HEK293 (cell line): Measurements from ENCODE around the gene CHEK1.
A peak's percentile ranks its signal among the peaks of the same experiment; 100 is the strongest.
"Not testable (repeated sequence)": the region's sequence is repeated elsewhere in the genome, so short reads cannot be mapped to it uniquely, and the experiment has no call there.

Experiments used
- CTCF ChIA-PET: fragments of 350-600 bp; formaldehyde crosslinking; extraction: SDS; loops from one replicate; lab custom pipeline; 2021; ENCODE audit warnings: antibody characterized with exemption; lab: Yijun Ruan, JAX
- POLR2A ChIA-PET: fragments of 300-600 bp; formaldehyde crosslinking; extraction: SDS; loops from one replicate; lab custom pipeline; 2020; ENCODE audit warnings: antibody characterized with exemption, inconsistent platforms; lab: Yijun Ruan, JAX
- H3K27ac ChIP-seq: fragments of 200-500 bp; sonication (Bioruptor generic); 2 replicates; pipeline ENCODE4 v1.5.1; 2014; ENCODE audit warnings: low read depth, low read length, control low read depth, inconsistent platforms; ENCODE audit errors: extremely low read depth
- H3K36me3 ChIP-seq, 2 experiments: fragments of 200-500 bp in 1 of 2; sonication (Bioruptor generic) in 1 of 2; 1 replicate in 1 of 2; 2 replicates in 1 of 2; pipeline ENCODE4 v1.5.1; 2014 to 2017; ENCODE audit warnings: inconsistent platforms in 2 of 2, low read length in 2 of 2; ENCODE audit not compliant: control insufficient read depth in 2 of 2, insufficient read depth in 1 of 2
- H3K4me1 ChIP-seq: fragments of 200-500 bp; sonication (Bioruptor generic); 2 replicates; pipeline ENCODE4 v1.5.1; 2014; ENCODE audit warnings: mild to moderate bottlenecking, low read length, inconsistent platforms; ENCODE audit not compliant: control insufficient read depth, insufficient read depth
- H3K4me3 ChIP-seq: 2 replicates; pipeline ENCODE4 v1.5.1; 2011; ENCODE audit warnings: low read depth, mild to moderate bottlenecking, control low read depth, low read length, moderate library complexity
- H3K9me3 ChIP-seq: fragments of 200-500 bp; sonication (Bioruptor generic); 2 replicates; pipeline ENCODE4 v1.5.1; 2014; ENCODE audit warnings: low read depth, low read length, inconsistent platforms; ENCODE audit not compliant: control insufficient read depth, insufficient read depth
- BCL11A ChIP-seq: fragments of 450-650 bp; formaldehyde crosslinking; IDR thresholded peaks from 2 replicates; pipeline ENCODE4 v1.5.1; 2016; ENCODE audit warnings: low read depth, missing biosample characterization, missing genetic modification characterization
- HOXC10 ChIP-seq: sonication (generic); formaldehyde crosslinking; IDR thresholded peaks from 2 replicates; pipeline ENCODE4 v1.8.1; 2023; ENCODE audit warnings: mild to moderate bottlenecking, missing genetic modification reagents
- OSR2 ChIP-seq: fragments of 450-650 bp; formaldehyde crosslinking; IDR thresholded peaks from 2 replicates; pipeline ENCODE4 v1.5.1; 2016; ENCODE audit warnings: missing biosample characterization, missing genetic modification characterization
- WT1 ChIP-seq: fragments of 450-650 bp; formaldehyde crosslinking; IDR thresholded peaks from 2 replicates; pipeline ENCODE4 v1.5.1; 2016; ENCODE audit warnings: missing biosample characterization, missing genetic modification characterization
- YY2 ChIP-seq: fragments of 450-650 bp; formaldehyde crosslinking; IDR thresholded peaks from 2 replicates; pipeline ENCODE4 v1.5.1; 2016; ENCODE audit warnings: missing biosample characterization, missing genetic modification characterization
- ZBTB21 ChIP-seq: fragments of 450-650 bp; formaldehyde crosslinking; IDR thresholded peaks from 2 replicates; pipeline ENCODE4 v1.5.1; 2017; ENCODE audit warnings: missing biosample characterization, missing genetic modification characterization
- ZBTB8A ChIP-seq: fragments of 450-650 bp; formaldehyde crosslinking; IDR thresholded peaks from 2 replicates; pipeline ENCODE4 v1.5.1; 2016; ENCODE audit warnings: missing biosample characterization, missing genetic modification characterization
- ZFP69B ChIP-seq: fragments of 450-650 bp; formaldehyde crosslinking; IDR thresholded peaks from 2 replicates; pipeline ENCODE4 v1.5.1; 2016; ENCODE audit warnings: missing biosample characterization, missing genetic modification characterization
- ZNF138 ChIP-seq: fragments of 450-650 bp; formaldehyde crosslinking; IDR thresholded peaks from 2 replicates; pipeline ENCODE4 v1.5.1; 2016; ENCODE audit warnings: missing biosample characterization, missing genetic modification characterization, borderline replicate concordance
- ZNF23 ChIP-seq: fragments of 450-650 bp; formaldehyde crosslinking; IDR thresholded peaks from 2 replicates; pipeline ENCODE4 v1.5.1; 2016; ENCODE audit warnings: missing biosample characterization, missing genetic modification characterization, borderline replicate concordance
- ZNF366 ChIP-seq: fragments of 450-650 bp; formaldehyde crosslinking; conservative IDR thresholded peaks from 2 replicates; pipeline ENCODE4 v1.5.1; 2016; ENCODE audit warnings: missing biosample characterization, missing genetic modification characterization
- ZNF394 ChIP-seq: fragments of 450-650 bp; formaldehyde crosslinking; IDR thresholded peaks from 2 replicates; pipeline ENCODE4 v1.5.1; 2016; ENCODE audit warnings: missing biosample characterization, missing genetic modification characterization, mild to moderate bottlenecking, moderate library complexity, borderline replicate concordance
- ZNF416 ChIP-seq: fragments of 450-650 bp; formaldehyde crosslinking; IDR thresholded peaks from 2 replicates; pipeline ENCODE4 v1.5.1; 2016; ENCODE audit warnings: missing biosample characterization, missing genetic modification characterization
- ZNF501 ChIP-seq: fragments of 450-650 bp; formaldehyde crosslinking; IDR thresholded peaks from 2 replicates; pipeline ENCODE4 v1.5.1; 2016; ENCODE audit warnings: missing biosample characterization, missing genetic modification characterization
- ZNF514 ChIP-seq: fragments of 450-650 bp; formaldehyde crosslinking; IDR thresholded peaks from 2 replicates; pipeline ENCODE4 v1.5.1; 2016; ENCODE audit warnings: missing biosample characterization, missing genetic modification characterization
- ZNF518A ChIP-seq: fragments of 450-650 bp; formaldehyde crosslinking; conservative IDR thresholded peaks from 2 replicates; pipeline ENCODE4 v1.5.1; 2016; ENCODE audit warnings: low read depth, missing biosample characterization, missing genetic modification characterization
- ZNF544 ChIP-seq: fragments of 450-650 bp; formaldehyde crosslinking; IDR thresholded peaks from 2 replicates; pipeline ENCODE4 v1.5.0; 2017; ENCODE audit warnings: missing biosample characterization, missing genetic modification characterization
- ZNF623 ChIP-seq: fragments of 450-650 bp; formaldehyde crosslinking; IDR thresholded peaks from 2 replicates; pipeline ENCODE4 v1.5.1; 2016; ENCODE audit warnings: missing biosample characterization, missing genetic modification characterization
- ZNF626 ChIP-seq: fragments of 450-650 bp; sonication (Bioruptor Pico); formaldehyde crosslinking; IDR thresholded peaks from 2 replicates; pipeline ENCODE4 v1.5.1; 2018; ENCODE audit warnings: missing biosample characterization, missing genetic modification characterization, inconsistent platforms
- ZNF664 ChIP-seq: fragments of 450-650 bp; formaldehyde crosslinking; IDR thresholded peaks from 2 replicates; pipeline ENCODE4 v1.5.1; 2016; ENCODE audit warnings: missing biosample characterization, missing genetic modification characterization
- ZNF670 ChIP-seq: fragments of 450-650 bp; formaldehyde crosslinking; IDR thresholded peaks from 2 replicates; pipeline ENCODE4 v1.5.1; 2016; ENCODE audit warnings: missing biosample characterization, missing genetic modification characterization, low read depth
- ZNF747 ChIP-seq: fragments of 450-650 bp; formaldehyde crosslinking; IDR thresholded peaks from 2 replicates; pipeline ENCODE4 v1.5.1; 2016; ENCODE audit warnings: missing biosample characterization, missing genetic modification characterization
- ZNF830 ChIP-seq: fragments of 450-650 bp; IDR thresholded peaks from 2 replicates; pipeline ENCODE4 v1.5.0; 2018; ENCODE audit warnings: missing biosample characterization, missing genetic modification characterization, low read depth, mild to moderate bottlenecking, moderate library complexity

The CHEK1 gene

GRCh38 chr11:125624756-125625213, at the start of gene CHEK1:
Gene CHEK1 (plus strand): TSS chr11:125625163. CDS start chr11:125626769, 1,606 bp downstream.
- Histone ChIP-seq H3K4me1 (no peaks in the 10 kb centered on the region; the same call in 1 of the 2 replicates), H3K4me3 (peak within 1 kb of the TSS; percentile 74), H3K9me3 (no peaks in the 10 kb centered on the region), H3K27ac (peak within 1 kb of the TSS; percentile 94), H3K36me3 (peaks cover 9 to 41% of the 10 kb centered on the region in 2 experiments)
- ChIA-PET POLR2A (interaction anchor here (1.2 to 3.2 kb wide), 4 partner anchors 27 to 671 kb away, joined by 5 to 24 read pairs (median 7); partner anchors contain the start of genes CCDC15, HYLS1 and STT3A), CTCF (interaction anchor here (1.1 kb wide), 1 partner anchor 1984 kb away, joined by 3 read pairs; no protein-coding TSS in a partner anchor)
- no peak for TF ChIP-seq BCL11A
- TF ChIP-seq ZNF518A (tag by site-specific recombination), result no peak
- no peak for TF ChIP-seq ZNF23 (tag by site-specific recombination)
- TF ChIP-seq ZNF623 (tag by site-specific recombination), result no peak
- no peak for TF ChIP-seq YY2 (tag by site-specific recombination)
- TF ChIP-seq ZNF366 (tag by site-specific recombination), result no peak
- no peak for TF ChIP-seq ZNF514 (tag by site-specific recombination)
- no peak for TF ChIP-seq ZNF747 (tag by site-specific recombination)

GRCh38 chr11:125577181-125577580, 47.8 kb upstream of the CHEK1 start:
- POLR2A ChIA-PET, result not testable (repeated sequence)
- CTCF ChIA-PET, result interaction anchor here (0.5 kb wide), 1 partner anchor 11 kb away, joined by 5 read pairs; no protein-coding TSS in a partner anchor

GRCh38 chr11:125578783-125579182, 46.2 kb upstream of the CHEK1 start:
- ChIA-PET POLR2A (interaction anchor here (0.6 to 4.7 kb wide), 3 partner anchors 11 to 145 kb away, joined by 5 to 13 read pairs (median 8); partner anchors contain the start of gene STT3A), CTCF (no interaction called here)
- H3K27ac ChIP-seq, result no peak overlapping the region
- TF ChIP-seq ZNF416 (tag by site-specific recombination) (no peak), ZNF544 (tag by site-specific recombination) (no peak), ZNF626 (tag by site-specific recombination) (no peak), WT1 (no peak), ZFP69B (tag by site-specific recombination) (no peak), OSR2 (tag by site-specific recombination) (no peak), ZBTB8A (tag by site-specific recombination) (no peak), ZNF138 (tag by site-specific recombination) (no peak), HOXC10 (CRISPR knock-in tag) (no peak), ZNF501 (tag by site-specific recombination) (no peak), ZNF518A (tag by site-specific recombination) (no peak), ZBTB21 (tag by site-specific recombination) (no peak), ZNF394 (no peak), ZNF830 (tag by site-specific recombination) (no peak), ZNF664 (tag by site-specific recombination) (no peak), ZNF670 (tag by site-specific recombination) (no peak)

More at GRCh38 chr11:125577181-125577580, 47.8 kb upstream of the CHEK1 start:
- H3K4me1 ChIP-seq, H3K4me3 ChIP-seq, H3K9me3 ChIP-seq, H3K27ac ChIP-seq: not testable (repeated sequence)
- peaks cover 57 to 94% of the 10 kb centered on the region in 2 experiments for H3K36me3 ChIP-seq

More at GRCh38 chr11:125578783-125579182, 46.2 kb upstream of the CHEK1 start:
- no peaks in the 10 kb centered on the region for H3K4me1 ChIP-seq
- no peaks in the 10 kb centered on the region for H3K9me3 ChIP-seq
- no peak overlapping the region for H3K4me3 ChIP-seq
- H3K36me3 ChIP-seq, result peaks cover 49 to 96% of the 10 kb centered on the region in 2 experiments
